HUES48 (cell line): Measurements from ENCODE around the gene PIP4P1.

Experiments used
- H3K27ac ChIP-seq: one replicate; pipeline ENCODE4 v1.7.0; 2013; ENCODE audit warnings: low read depth, low read length, inconsistent platforms
- H3K27me3 ChIP-seq: 2 replicates; pipeline ENCODE4 v1.6.1; 2013; ENCODE audit warnings: mild to moderate bottlenecking, low read length; ENCODE audit not compliant: control insufficient read depth, insufficient read depth
- H3K36me3 ChIP-seq: 2 replicates; pipeline ENCODE4 v1.6.1; 2013; ENCODE audit warnings: low read length; ENCODE audit not compliant: control insufficient read depth, insufficient read depth
- H3K4me1 ChIP-seq: 2 replicates; pipeline ENCODE4 v1.6.1; 2013; ENCODE audit warnings: mild to moderate bottlenecking, low read length; ENCODE audit not compliant: control insufficient read depth, insufficient read depth
- H3K4me3 ChIP-seq: 2 replicates; pipeline ENCODE4 v1.5.1; 2013; ENCODE audit warnings: mild to moderate bottlenecking, low read depth, low read length
- H3K9ac ChIP-seq: 2 replicates; pipeline ENCODE4 v1.6.1; 2013; ENCODE audit warnings: mild to moderate bottlenecking, low read depth, low read length, moderate library complexity
- H3K9me3 ChIP-seq: 2 replicates; pipeline ENCODE4 v1.6.1; 2013; ENCODE audit warnings: low read length; ENCODE audit not compliant: control insufficient read depth, insufficient read depth

Gene PIP4P1

DNA sequence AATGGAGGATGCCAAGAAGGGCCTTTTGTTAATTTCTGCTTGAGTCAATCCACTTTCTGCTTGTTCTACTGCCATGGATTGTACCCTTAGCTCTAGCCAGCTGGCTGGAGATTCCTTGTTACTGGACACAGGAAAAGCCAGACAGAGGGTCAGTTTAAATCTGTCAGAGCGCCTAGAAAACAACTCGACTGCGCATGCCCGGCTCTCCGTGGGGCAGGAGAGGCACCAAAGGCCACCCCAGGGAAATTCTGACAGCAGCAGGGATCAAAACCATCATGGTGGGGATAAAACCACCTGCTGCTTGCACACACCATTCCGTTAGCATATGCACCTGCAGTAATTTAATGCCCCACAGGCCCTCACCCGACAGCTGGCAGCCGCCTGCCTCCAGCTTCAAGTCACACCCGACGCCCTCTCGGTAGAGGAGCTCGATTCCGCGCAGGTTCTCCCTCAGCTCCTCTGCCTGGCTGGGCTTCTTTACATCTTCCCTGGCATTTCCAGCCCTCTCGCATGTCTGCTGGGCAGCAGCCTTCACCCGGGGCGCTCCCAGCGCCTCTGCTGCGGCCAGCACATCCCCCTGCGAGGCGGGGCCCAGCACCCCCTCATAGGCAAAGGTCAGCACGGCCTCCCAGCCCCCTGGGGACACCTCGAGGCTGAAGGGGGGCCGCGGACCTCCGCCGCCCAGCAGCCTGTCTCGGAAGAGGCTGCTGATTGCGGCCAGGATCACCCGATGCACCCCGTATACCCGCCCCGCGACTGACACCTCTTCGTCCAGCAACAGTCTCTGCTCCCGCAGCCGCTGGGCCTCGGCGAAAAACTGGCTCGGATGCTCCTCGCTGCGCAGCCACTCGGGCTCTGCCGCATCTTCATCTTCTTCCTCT lies 26.3 kb downstream of the PIP4P1 start:
- Histone ChIP-seq H3K36me3 (no peaks in the 10 kb centered on the region), H3K4me1 (no peaks in the 10 kb centered on the region; the same call in 1 of the 2 replicates), H3K27me3 (no peaks in the 10 kb centered on the region), H3K9ac (no peak overlapping the region), H3K27ac (no peak overlapping the region), H3K4me3 (no peak overlapping the region), H3K9me3 (no peaks in the 10 kb centered on the region)

DNA sequence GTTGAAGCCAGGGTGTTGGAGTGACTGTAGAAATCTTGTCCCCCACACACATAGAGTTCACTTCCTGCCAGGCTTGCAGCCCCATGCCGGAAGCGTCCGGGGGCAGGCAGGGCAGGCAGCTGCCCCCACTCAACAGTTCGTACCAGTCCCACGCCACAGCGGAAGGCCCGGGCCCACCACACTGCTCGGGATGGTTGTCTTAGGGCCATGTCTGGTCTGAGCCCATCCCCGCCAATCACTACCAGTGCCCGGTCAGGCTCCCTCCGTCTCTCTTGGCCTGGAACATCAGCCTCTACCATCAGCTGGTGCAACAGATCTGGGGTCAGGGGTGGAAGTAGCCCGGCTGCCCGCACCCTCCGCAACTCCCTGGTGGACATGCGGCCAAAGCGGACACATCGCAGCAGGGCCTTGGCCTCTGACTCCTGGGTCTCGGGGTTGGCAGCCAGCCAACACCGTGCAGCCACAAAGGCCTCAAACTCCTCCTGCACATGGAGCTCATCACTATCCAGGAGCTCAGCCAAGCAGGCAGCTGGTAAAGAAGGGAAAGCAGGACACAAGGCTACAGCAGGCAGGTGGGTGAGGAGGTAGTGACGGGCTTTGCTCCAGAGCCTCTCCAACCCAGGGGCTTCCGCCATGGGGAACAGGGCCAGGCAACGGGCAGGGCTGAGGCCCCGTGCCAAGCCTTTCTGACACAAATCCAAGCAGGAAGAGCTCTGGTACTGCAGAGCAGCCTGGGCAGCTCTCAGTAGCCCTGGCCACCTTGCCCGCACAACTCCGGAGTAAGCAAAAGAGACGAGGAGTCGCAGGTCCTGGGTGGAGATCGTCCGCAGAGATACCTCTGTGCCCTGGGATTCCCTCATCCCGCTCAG lies 31.2 kb downstream of the PIP4P1 start:
- H3K9me3 ChIP-seq = no peaks in the 10 kb centered on the region
- no peaks in the 10 kb centered on the region for H3K27me3 ChIP-seq
- H3K27ac ChIP-seq = no peak overlapping the region
- no peaks in the 10 kb centered on the region for H3K36me3 ChIP-seq
- no peak overlapping the region for H3K4me3 ChIP-seq
- H3K4me1 ChIP-seq = peaks cover 6% of the 10 kb centered on the region; the same call in 1 of the 2 replicates
- no peak overlapping the region for H3K9ac ChIP-seq

DNA sequence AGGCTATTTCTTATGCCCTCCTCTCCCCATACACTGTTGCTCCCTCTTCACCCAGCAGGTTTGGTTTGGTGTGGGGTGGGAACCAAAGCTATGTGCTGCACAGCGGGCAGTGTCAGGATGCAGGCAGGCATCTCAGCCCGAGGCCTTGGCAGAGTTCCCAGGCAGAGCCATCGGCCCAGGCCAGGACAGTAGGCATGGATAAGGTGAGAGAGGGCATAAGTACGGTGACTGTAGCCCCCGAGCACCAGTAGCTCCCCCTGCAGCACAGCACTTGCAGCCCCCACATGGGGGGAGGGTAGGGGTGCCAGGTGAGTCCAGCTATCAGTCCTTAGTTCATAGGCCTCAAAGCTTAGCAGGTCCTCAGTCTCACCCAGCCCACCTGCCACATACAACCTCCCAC lies 32.4 kb downstream of the PIP4P1 start:
- Histone ChIP-seq H3K9me3 (no peaks in the 10 kb centered on the region), H3K27me3 (no peaks in the 10 kb centered on the region), H3K36me3 (no peaks in the 10 kb centered on the region), H3K27ac (no peak overlapping the region), H3K9ac (no peak overlapping the region), H3K4me1 (peaks cover 6% of the 10 kb centered on the region; the same call in 1 of the 2 replicates), H3K4me3 (no peak overlapping the region)

DNA sequence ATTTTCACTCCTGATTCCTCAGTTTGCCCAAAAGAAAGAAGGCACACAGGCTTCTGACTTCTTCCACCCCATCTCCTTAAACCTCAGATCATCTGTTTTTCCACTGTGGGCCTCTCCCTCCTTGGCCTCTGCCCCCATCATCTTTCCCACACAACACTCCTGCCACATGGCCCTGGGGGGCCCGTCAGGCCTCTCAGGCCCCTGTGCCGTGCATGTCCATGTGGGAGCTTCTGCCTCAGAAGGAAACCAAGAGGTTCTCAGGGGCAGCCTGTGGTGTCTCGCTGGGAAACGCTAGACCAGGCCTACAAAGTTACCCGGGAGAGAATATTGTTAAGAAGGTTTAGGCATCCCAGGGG lies 33.2 kb downstream of the PIP4P1 start:
- no peak overlapping the region for H3K9ac ChIP-seq
- no peaks in the 10 kb centered on the region for H3K9me3 ChIP-seq
- peaks cover 6% of the 10 kb centered on the region; the same call in 1 of the 2 replicates for H3K4me1 ChIP-seq
- no peak overlapping the region for H3K4me3 ChIP-seq
- no peaks in the 10 kb centered on the region for H3K27me3 ChIP-seq
- H3K27ac ChIP-seq = no peak overlapping the region
- no peaks in the 10 kb centered on the region for H3K36me3 ChIP-seq

GRCh38 chr14:20427231-20428009 lies 33.8 kb downstream of the PIP4P1 start:
- Histone ChIP-seq H3K9ac (no peak overlapping the region), H3K27ac (peak overlapping the region; percentile 63), H3K9me3 (no peaks in the 10 kb centered on the region), H3K4me1 (peaks cover 6% of the 10 kb centered on the region; the same call in 1 of the 2 replicates), H3K4me3 (no peak overlapping the region), H3K27me3 (no peaks in the 10 kb centered on the region), H3K36me3 (no peaks in the 10 kb centered on the region)

- Histone ChIP-seq H3K36me3 (no peaks in the 10 kb centered on the region), H3K27me3 (no peaks in the 10 kb centered on the region), H3K4me1 (peaks cover 11% of the 10 kb centered on the region), H3K9me3 (no peaks in the 10 kb centered on the region), H3K4me3 (no peak overlapping the region), H3K27ac (no peak overlapping the region), H3K9ac (no peak overlapping the region)
These were observed 36.4 kb downstream of the PIP4P1 start for GRCh38 chr14:20424851-20425250.

DNA sequence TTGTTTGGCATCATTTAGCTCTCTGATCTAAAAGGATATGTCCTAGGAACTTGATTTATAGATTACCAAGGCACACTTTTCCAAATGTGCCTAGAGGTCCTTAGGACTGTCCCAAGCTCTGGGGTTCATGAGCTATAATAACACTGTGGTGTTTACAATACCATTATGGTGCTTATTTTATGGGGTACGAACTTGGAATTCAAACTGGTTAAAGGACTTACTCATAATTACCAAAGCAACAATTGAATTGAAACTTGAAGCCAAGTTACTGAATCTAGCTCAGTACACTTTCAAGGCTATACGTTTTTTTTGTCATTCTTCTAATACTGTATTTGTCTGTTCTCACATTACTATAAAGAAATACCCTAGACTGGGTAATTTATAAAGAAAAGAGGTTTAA lies 38.3 kb downstream of the PIP4P1 start:
- H3K4me3 ChIP-seq = no peak overlapping the region
- H3K27me3 ChIP-seq = no peaks in the 10 kb centered on the region
- H3K4me1 ChIP-seq = peaks cover 11% of the 10 kb centered on the region
- no peaks in the 10 kb centered on the region for H3K9me3 ChIP-seq
- no peak overlapping the region for H3K9ac ChIP-seq
- H3K36me3 ChIP-seq = no peaks in the 10 kb centered on the region
- H3K27ac ChIP-seq = no peak overlapping the region

- Histone ChIP-seq H3K9ac (no peak overlapping the region), H3K9me3 (no peaks in the 10 kb centered on the region), H3K36me3 (no peaks in the 10 kb centered on the region), H3K27ac (peak overlapping the region; percentile 37), H3K27me3 (no peaks in the 10 kb centered on the region), H3K4me1 (peaks cover 6% of the 10 kb centered on the region), H3K4me3 (no peak overlapping the region)
These were observed 40.0 kb downstream of the PIP4P1 start for GRCh38 chr14:20421267-20421666.

DNA sequence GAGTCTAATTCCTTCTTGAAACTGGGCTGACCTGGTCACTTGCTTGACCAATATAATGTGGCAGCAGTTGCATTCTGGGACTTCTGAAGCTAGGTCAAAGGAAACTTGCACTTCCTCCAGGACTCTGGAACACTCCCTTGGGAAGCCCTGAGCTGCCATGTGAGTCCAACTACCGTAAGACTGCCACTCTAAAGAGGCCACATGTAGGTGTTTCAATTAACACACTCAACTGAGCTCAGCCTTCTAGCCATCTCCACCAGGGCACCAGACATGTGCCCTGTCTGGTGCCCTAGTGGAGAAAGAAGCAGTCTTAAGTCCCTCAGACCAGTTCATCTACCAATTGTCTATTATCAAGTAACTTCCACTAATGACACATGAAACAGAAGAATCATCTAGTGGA lies 41.8 kb downstream of the PIP4P1 start:
- H3K4me1 ChIP-seq = peaks cover 10% of the 10 kb centered on the region
- no peaks in the 10 kb centered on the region for H3K9me3 ChIP-seq
- H3K27ac ChIP-seq = no peak overlapping the region
- H3K9ac ChIP-seq = no peak overlapping the region
- H3K36me3 ChIP-seq = no peaks in the 10 kb centered on the region
- no peak overlapping the region for H3K4me3 ChIP-seq
- no peaks in the 10 kb centered on the region for H3K27me3 ChIP-seq

- H3K9ac ChIP-seq = no peak overlapping the region
- H3K4me3 ChIP-seq = no peak overlapping the region
- H3K27me3 ChIP-seq = no peaks in the 10 kb centered on the region
- H3K4me1 ChIP-seq = peaks cover 18% of the 10 kb centered on the region
- peak overlapping the region; percentile 32 for H3K27ac ChIP-seq
- no peaks in the 10 kb centered on the region for H3K9me3 ChIP-seq
- H3K36me3 ChIP-seq = no peaks in the 10 kb centered on the region
These were observed 42.7 kb downstream of the PIP4P1 start for GRCh38 chr14:20418501-20418909.
